ENCODE measurements around the gene EFCAB5. TPM values are rescaled to one million over a fixed set of nuclear protein-coding genes. Genes with fewer than 3 reads are reported as not detected.
"Not testable (repeated sequence)": the region's sequence is repeated elsewhere in the genome, so short reads cannot be mapped to it uniquely, and the experiment has no call there.

EFCAB5 gene
- total RNA-seq, 1 experiment from 2014 or later, result 0.96 TPM

GRCh38 chr17:29948448-29949215, 7.2 kb downstream of the EFCAB5 start:
- POLR2A ChIA-PET, result interaction anchor here (0.8 kb wide), 1 partner anchor 12 kb away, joined by 3 read pairs; no protein-coding TSS in a partner anchor
- H3K9me3 Mint-ChIP-seq (ENCODE audit: unreplicated experiment), result peaks cover 6% of the 10 kb centered on the region
- BruUV-seq (replicated peaks), result no TSS peak
- H3K27ac Mint-ChIP-seq (ENCODE audit: low read depth, unreplicated experiment), result no peak overlapping the region
- no peaks in the 10 kb centered on the region for H3K4me1 Mint-ChIP-seq (ENCODE audit: insufficient read depth, unreplicated experiment)
- H3K4me3 Mint-ChIP-seq (ENCODE audit: unreplicated experiment), result no peak overlapping the region
- no peak for TF ChIP-seq CTCF (IDR thresholded peaks at IDR 0.05; ENCODE audit: unreplicated experiment)
- intact Hi-C loops (cut with micrococcal nuclease), result no loop called here
- no peak for DNase-seq (ENCODE audit: unreplicated experiment)
- CTCF ChIA-PET, result interaction anchor here (0.6 to 1.1 kb wide), 4 partner anchors 15 to 145 kb away, joined by 3 read pairs; no protein-coding TSS in a partner anchor
- no peaks in the 10 kb centered on the region for H3K27me3 Mint-ChIP-seq (ENCODE audit: insufficient read depth, unreplicated experiment)
- no peaks in the 10 kb centered on the region for H3K36me3 Mint-ChIP-seq (ENCODE audit: insufficient read depth, unreplicated experiment)

- no TSS peak for BruUV-seq (replicated peaks)
- ChIA-PET CTCF (interaction anchor here (0.9 to 1.1 kb wide), 2 partner anchors 18 to 31 kb away, joined by 3 read pairs; no protein-coding TSS in a partner anchor), POLR2A (no interaction called here)
- TF ChIP-seq CTCF (IDR thresholded peaks at IDR 0.05; ENCODE audit: unreplicated experiment), result no peak
- no peak for DNase-seq (ENCODE audit: unreplicated experiment)
- Mint-ChIP-seq H3K4me1 (ENCODE audit: insufficient read depth, unreplicated experiment) (no peaks in the 10 kb centered on the region), H3K27ac (ENCODE audit: low read depth, unreplicated experiment) (no peak overlapping the region), H3K36me3 (ENCODE audit: insufficient read depth, unreplicated experiment) (no peaks in the 10 kb centered on the region), H3K27me3 (ENCODE audit: insufficient read depth, unreplicated experiment) (no peaks in the 10 kb centered on the region), H3K9me3 (ENCODE audit: unreplicated experiment) (peaks cover 6% of the 10 kb centered on the region), H3K4me3 (ENCODE audit: unreplicated experiment) (no peak overlapping the region)
- intact Hi-C loops (cut with micrococcal nuclease), result no loop called here
Measured at GRCh38 chr17:29949696-29950095, 8.3 kb downstream of the EFCAB5 start.

- intact Hi-C loops (cut with micrococcal nuclease), result no loop called here
- Mint-ChIP-seq H3K9me3 (ENCODE audit: unreplicated experiment) (peaks cover 6% of the 10 kb centered on the region), H3K4me3 (ENCODE audit: unreplicated experiment) (no peak overlapping the region), H3K27ac (ENCODE audit: low read depth, unreplicated experiment) (no peak overlapping the region), H3K27me3 (ENCODE audit: insufficient read depth, unreplicated experiment) (no peaks in the 10 kb centered on the region), H3K4me1 (ENCODE audit: insufficient read depth, unreplicated experiment) (peaks cover 11% of the 10 kb centered on the region), H3K36me3 (ENCODE audit: insufficient read depth, unreplicated experiment) (no peaks in the 10 kb centered on the region)
- DNase-seq (ENCODE audit: unreplicated experiment), result no peak
- ChIA-PET POLR2A (no interaction called here), CTCF (no interaction called here)
- peak; percentile 9 for TF ChIP-seq CTCF (IDR thresholded peaks at IDR 0.05; ENCODE audit: unreplicated experiment)
- BruUV-seq (replicated peaks), result no TSS peak
Measured at GRCh38 chr17:29954405-29954804, 13.0 kb downstream of the EFCAB5 start.

- H3K27ac Mint-ChIP-seq (ENCODE audit: low read depth, unreplicated experiment), result no peak overlapping the region
- peaks cover 6% of the 10 kb centered on the region for H3K9me3 Mint-ChIP-seq (ENCODE audit: unreplicated experiment)
- no TSS peak for BruUV-seq (replicated peaks)
- H3K4me3 Mint-ChIP-seq (ENCODE audit: unreplicated experiment), result no peak overlapping the region
- intact Hi-C loops (cut with micrococcal nuclease), result no loop called here
- peaks cover 16% of the 10 kb centered on the region for H3K4me1 Mint-ChIP-seq (ENCODE audit: insufficient read depth, unreplicated experiment)
- H3K36me3 Mint-ChIP-seq (ENCODE audit: insufficient read depth, unreplicated experiment), result no peaks in the 10 kb centered on the region
- no peak for DNase-seq (ENCODE audit: unreplicated experiment)
- ChIA-PET CTCF (interaction anchor here (0.8 to 1.4 kb wide), 2 partner anchors 9 to 250 kb away, joined by 3 to 4 read pairs; no protein-coding TSS in a partner anchor), POLR2A (interaction anchor here (1.6 kb wide), 1 partner anchor 18 kb away, joined by 5 read pairs; no protein-coding TSS in a partner anchor)
- no peak for TF ChIP-seq CTCF (IDR thresholded peaks at IDR 0.05; ENCODE audit: unreplicated experiment)
- H3K27me3 Mint-ChIP-seq (ENCODE audit: insufficient read depth, unreplicated experiment), result no peaks in the 10 kb centered on the region
Measured at GRCh38 chr17:29956225-29956624, 14.8 kb downstream of the EFCAB5 start.

GRCh38 chr17:29957488-29957887, 16.1 kb downstream of the EFCAB5 start:
- DNase-seq (ENCODE audit: unreplicated experiment); H3K27ac Mint-ChIP-seq (ENCODE audit: low read depth, unreplicated experiment); H3K4me3 Mint-ChIP-seq (ENCODE audit: unreplicated experiment); H3K9me3 Mint-ChIP-seq (ENCODE audit: unreplicated experiment); H3K27me3 Mint-ChIP-seq (ENCODE audit: insufficient read depth, unreplicated experiment); H3K36me3 Mint-ChIP-seq (ENCODE audit: insufficient read depth, unreplicated experiment); BruUV-seq (replicated peaks); intact Hi-C loops (cut with micrococcal nuclease): not testable (repeated sequence)
- CTCF ChIA-PET, result interaction anchor here (0.8 to 1.7 kb wide), 4 partner anchors 21 to 27 kb away, joined by 3 to 6 read pairs (median 4); no protein-coding TSS in a partner anchor
- H3K4me1 Mint-ChIP-seq (ENCODE audit: insufficient read depth, unreplicated experiment), result peaks cover 16% of the 10 kb centered on the region
- POLR2A ChIA-PET, result interaction anchor here (1.2 kb wide), 1 partner anchor 27 kb away, joined by 4 read pairs; no protein-coding TSS in a partner anchor

Measured in MCF 10A (cell line).